ENCODE results near the gene NCAN. TPM values are rescaled to one million over a fixed set of nuclear protein-coding genes. Genes with fewer than 3 reads are reported as not detected.

Gene NCAN
- total RNA-seq, 1 donor from 2014 or later: 0.17 TPM

DNA sequence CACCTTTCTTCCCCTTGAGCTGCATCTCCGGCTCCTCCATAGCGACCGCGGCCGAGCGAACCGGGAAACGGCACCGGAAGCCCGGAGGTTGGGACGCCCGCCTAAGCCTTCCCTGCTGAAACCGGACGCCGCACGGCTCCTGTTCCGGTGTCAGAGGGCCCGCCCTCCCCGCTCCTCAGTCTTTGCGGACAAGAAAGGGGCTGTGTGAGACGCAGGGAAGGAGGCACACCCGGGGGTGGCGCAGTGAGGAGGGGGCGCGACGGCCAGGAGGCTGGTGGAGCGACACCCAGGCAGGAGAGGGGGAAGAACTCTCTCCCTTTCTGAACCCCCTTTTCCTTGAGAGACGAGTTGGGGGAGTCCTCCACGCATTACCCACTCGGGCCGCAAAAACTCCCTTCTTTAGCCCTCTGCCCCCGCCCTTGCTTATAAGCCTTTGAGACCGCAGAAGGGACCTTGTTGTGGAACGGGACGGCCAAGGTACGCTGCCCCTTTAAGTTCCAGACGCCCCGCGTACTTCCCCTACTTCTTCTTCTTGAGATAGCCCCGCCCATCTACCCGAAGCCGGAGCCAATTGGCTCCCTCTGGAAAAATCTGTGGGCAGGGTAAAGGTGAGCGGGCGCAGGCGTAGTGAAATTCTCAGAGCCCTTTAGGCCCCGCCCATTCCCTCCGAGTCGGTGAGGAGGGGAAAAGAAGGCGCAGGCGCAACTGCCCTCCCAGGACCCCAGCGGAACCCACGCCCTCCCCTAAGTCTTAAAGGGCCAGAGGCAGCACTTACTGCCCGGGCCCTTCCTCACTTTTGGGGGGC lies 19.5 kb upstream of the NCAN start, which contains the start of the genes BORCS8 and RFXANK:
Gene BORCS8 (minus strand): TSS at position 75 of the 805 bp plus-strand sequence. CDS start 35 bp downstream, at position 40.
Gene RFXANK (plus strand): TSS at position 181 of the 805 bp plus-strand sequence. CDS start 1,689 bp downstream, outside the sequence.
- H3K27me3 ChIP-seq (ENCODE audit: control insufficient read depth, insufficient read depth, low read length): no peaks in the 10 kb centered on the region
- DNase-seq (ENCODE audit: low read depth): peak; percentile 92
- H3K36me3 ChIP-seq (ENCODE audit: control insufficient read depth, insufficient read depth, low read length): peaks cover 3% of the 10 kb centered on the region
- TF ChIP-seq, protein P1, sequence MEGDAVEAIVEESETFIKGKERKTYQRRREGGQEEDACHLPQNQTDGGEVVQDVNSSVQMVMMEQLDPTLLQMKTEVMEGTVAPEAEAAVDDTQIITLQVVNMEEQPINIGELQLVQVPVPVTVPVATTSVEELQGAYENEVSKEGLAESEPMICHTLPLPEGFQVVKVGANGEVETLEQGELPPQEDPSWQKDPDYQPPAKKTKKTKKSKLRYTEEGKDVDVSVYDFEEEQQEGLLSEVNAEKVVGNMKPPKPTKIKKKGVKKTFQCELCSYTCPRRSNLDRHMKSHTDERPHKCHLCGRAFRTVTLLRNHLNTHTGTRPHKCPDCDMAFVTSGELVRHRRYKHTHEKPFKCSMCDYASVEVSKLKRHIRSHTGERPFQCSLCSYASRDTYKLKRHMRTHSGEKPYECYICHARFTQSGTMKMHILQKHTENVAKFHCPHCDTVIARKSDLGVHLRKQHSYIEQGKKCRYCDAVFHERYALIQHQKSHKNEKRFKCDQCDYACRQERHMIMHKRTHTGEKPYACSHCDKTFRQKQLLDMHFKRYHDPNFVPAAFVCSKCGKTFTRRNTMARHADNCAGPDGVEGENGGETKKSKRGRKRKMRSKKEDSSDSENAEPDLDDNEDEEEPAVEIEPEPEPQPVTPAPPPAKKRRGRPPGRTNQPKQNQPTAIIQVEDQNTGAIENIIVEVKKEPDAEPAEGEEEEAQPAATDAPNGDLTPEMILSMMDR (IDR thresholded peaks at IDR 0.05; ENCODE audit: insufficient read depth, low read length, poor library complexity, severe bottlenecking): no peak
- H3K4me3 ChIP-seq (ENCODE audit: low read depth, low read length): peak within 1 kb of the TSS; percentile 91

DNA sequence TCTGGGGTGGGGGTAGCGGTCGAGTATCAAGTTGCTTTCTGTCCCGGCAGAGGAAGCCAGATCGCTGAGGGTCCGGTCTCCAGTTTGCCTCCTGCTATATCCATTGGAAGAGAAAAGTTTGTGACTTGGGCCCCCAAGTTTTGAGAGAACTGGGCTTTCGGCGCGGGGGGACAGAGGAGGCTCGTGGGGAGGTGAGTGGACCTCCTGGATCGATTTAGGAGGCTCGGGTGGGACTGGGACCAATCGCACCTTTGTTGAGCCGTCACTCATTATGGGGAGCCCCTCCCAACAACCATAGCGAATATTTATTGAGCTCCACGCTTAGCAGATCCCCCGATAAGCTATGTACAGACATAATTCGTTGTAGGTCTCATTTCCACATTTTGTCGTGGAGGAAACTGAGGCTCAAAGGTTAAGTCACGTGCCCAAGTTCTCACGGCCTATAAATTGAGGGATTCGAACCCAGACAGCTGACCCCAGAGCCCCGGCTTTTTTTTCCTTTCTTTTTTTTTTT lies 18.8 kb upstream of the NCAN start:
- Histone ChIP-seq H3K4me3 (ENCODE audit: low read depth, low read length) (peak overlapping the region; percentile 89), H3K27me3 (ENCODE audit: control insufficient read depth, insufficient read depth, low read length) (no peaks in the 10 kb centered on the region), H3K36me3 (ENCODE audit: control insufficient read depth, insufficient read depth, low read length) (peaks cover 3% of the 10 kb centered on the region)
- TF ChIP-seq, protein P1 (IDR thresholded peaks at IDR 0.05; ENCODE audit: insufficient read depth, low read length, poor library complexity, severe bottlenecking): no peak
- DNase-seq (ENCODE audit: low read depth): no peak

DNA sequence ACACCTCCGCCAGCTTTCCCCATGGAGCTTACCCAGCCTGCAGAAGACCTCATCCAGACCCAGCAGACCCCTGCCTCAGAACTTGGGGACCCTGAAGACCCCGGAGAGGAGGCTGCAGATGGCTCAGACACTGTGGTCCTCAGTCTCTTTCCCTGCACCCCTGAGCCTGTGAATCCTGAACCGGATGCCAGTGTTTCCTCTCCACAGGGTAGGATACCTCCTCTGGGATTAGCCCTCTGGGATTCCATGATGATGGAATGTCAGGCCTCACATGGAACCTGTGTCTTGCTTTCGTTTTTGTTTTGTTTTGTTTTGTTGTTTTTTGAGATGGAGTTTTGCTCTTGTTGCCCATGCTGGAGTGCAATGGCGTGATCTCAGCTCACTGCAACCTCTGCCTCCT lies 17.8 kb upstream of the NCAN start:
- Histone ChIP-seq H3K36me3 (ENCODE audit: control insufficient read depth, insufficient read depth, low read length) (peaks cover 3% of the 10 kb centered on the region), H3K27me3 (ENCODE audit: control insufficient read depth, insufficient read depth, low read length) (no peaks in the 10 kb centered on the region), H3K4me3 (ENCODE audit: low read depth, low read length) (no peak overlapping the region)
- DNase-seq (ENCODE audit: low read depth): no peak
- TF ChIP-seq, protein P1 (IDR thresholded peaks at IDR 0.05; ENCODE audit: insufficient read depth, low read length, poor library complexity, severe bottlenecking): no peak

DNA sequence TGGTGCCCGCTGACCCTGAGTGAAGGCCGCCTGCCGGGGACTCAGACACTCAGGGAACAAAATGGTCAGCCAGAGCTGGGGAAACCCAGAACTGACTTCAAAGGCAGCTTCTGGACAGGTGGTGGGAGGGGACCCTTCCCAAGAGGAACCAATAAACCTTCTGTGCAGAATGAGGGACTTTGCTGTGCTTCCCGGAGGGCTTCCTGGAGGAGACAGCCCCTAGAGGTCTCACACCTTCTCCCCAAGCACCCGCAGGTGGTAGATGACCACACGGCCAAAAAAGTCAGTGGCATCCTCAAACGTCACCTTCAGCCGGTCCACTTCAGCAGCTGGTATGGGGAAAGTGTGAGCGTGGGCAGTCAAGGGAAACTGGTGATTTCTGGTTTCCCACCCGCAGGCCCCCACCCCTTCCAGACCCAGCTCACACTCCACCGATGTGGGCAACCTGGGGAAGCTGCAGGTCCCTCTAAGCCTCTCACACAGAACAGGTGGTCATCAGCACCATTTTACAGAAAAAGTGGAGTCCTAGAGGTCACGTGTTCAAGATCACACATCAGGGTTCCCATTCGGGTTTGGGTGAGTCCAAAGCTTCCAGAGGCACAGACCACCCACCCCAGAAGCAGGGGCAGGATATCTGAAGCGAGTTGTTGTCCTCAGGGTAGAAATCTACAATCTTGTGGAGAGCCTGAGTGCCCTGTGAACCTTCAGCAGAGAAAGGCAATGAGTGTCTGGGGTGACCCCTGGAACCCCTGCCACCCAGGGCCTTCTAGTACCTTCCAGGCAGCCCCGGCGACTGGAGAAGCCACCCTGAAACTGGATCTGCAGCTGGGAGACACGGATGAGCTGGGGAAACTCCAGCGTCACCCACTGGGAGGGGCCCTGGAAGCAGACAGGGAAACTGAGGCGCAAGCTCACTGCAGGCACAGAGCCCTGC lies 9.8 kb upstream of the NCAN start:
- Histone ChIP-seq H3K4me3 (ENCODE audit: low read depth, low read length) (peak overlapping the region; percentile 56), H3K36me3 (ENCODE audit: control insufficient read depth, insufficient read depth, low read length) (peaks cover 1% of the 10 kb centered on the region), H3K27me3 (ENCODE audit: control insufficient read depth, insufficient read depth, low read length) (peaks cover 2% of the 10 kb centered on the region)
- TF ChIP-seq, protein P1 (IDR thresholded peaks at IDR 0.05; ENCODE audit: insufficient read depth, low read length, poor library complexity, severe bottlenecking): no peak
- DNase-seq (ENCODE audit: low read depth): no peak

DNA sequence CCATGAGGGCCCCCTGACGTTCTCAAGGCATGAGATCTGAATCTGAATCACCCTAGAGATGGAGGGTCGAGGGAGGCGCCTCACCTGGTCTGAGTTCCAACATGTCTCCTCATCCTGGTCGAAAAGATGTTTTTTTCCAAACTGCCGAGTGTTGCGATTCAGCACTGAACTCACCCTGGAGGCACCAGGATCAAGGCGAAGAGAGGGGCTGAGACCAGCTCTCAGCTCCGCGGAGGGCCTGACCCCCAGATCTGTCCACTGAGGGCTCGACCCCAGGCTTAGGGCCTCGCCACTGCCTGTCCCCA lies 9.1 kb upstream of the NCAN start:
- DNase-seq (ENCODE audit: low read depth): no peak
- Histone ChIP-seq H3K4me3 (ENCODE audit: low read depth, low read length) (peak overlapping the region; percentile 56), H3K27me3 (ENCODE audit: control insufficient read depth, insufficient read depth, low read length) (peaks cover 2% of the 10 kb centered on the region), H3K36me3 (ENCODE audit: control insufficient read depth, insufficient read depth, low read length) (no peaks in the 10 kb centered on the region)
- TF ChIP-seq, protein P1 (IDR thresholded peaks at IDR 0.05; ENCODE audit: insufficient read depth, low read length, poor library complexity, severe bottlenecking): no peak

All from kidney epithelial cell (primary cell).